A673 (cell line): ENCODE data around the gene NAALADL2. TPM values are rescaled to one million over a fixed set of nuclear protein-coding genes. Genes with fewer than 3 reads are reported as not detected.

Experiments used
- BruUV-seq: library from RNA; stranded (reverse); fragments of 400-500 nt; replicated peaks from 2 replicates; lab custom pipeline; 2021; lab: Mats Ljungman, UMichigan
- CTCF ChIA-PET: fragments of 300-600 bp; sonication (Branson Sonifier 250); formaldehyde crosslinking; loops from one replicate; lab custom pipeline; 2022; ENCODE audit warnings: antibody characterized with exemption; lab: Charles Lee
- POLR2A ChIA-PET: fragments of 300-600 bp; sonication (Branson Sonifier 250); formaldehyde crosslinking; loops from one replicate; lab custom pipeline; 2022; ENCODE audit warnings: antibody characterized with exemption; ENCODE audit not compliant: low non-redundant PET; lab: Charles Lee
- DNase-seq: peaks from one replicate; pipeline ENCODE4 v3.0.0-alpha.2; 2015; ENCODE audit warnings: low spot score
- H3K27ac ChIP-seq: fragments of 200-600 bp; sonication (generic); 2 replicates; pipeline ENCODE4 v1.5.1; 2016; ENCODE audit warnings: mixed run types, low read depth, mild to moderate bottlenecking, mixed read lengths, antibody characterized with exemption, low read length; ENCODE audit not compliant: poor library complexity, severe bottlenecking
- H3K27me3 ChIP-seq: fragments of 200-600 bp; sonication (generic); replicated peaks from 2 replicates; pipeline ENCODE4 v1.6.1; 2017; ENCODE audit warnings: mixed run types, low read depth, mild to moderate bottlenecking, mixed read lengths, antibody characterized with exemption, low read length; ENCODE audit not compliant: insufficient read depth, poor library complexity
- H3K36me3 ChIP-seq: fragments of 200-600 bp; sonication (generic); 2 replicates; pipeline ENCODE4 v1.6.1; 2016; ENCODE audit warnings: mixed run types, mild to moderate bottlenecking, mixed read lengths, antibody characterized with exemption, low read length; ENCODE audit not compliant: insufficient read depth, poor library complexity, severe bottlenecking
- H3K4me1 ChIP-seq: fragments of 200-600 bp; sonication (generic); 2 replicates; pipeline ENCODE4 v1.6.1; 2017; ENCODE audit warnings: mixed run types, mild to moderate bottlenecking, mixed read lengths, antibody characterized with exemption, low read length; ENCODE audit not compliant: insufficient read depth, poor library complexity, severe bottlenecking
- H3K4me3 ChIP-seq: fragments of 200-600 bp; sonication (generic); 2 replicates; pipeline ENCODE4 v1.5.1; 2016; ENCODE audit warnings: low read depth, mixed run types, mild to moderate bottlenecking, mixed read lengths, low read length; ENCODE audit not compliant: poor library complexity, severe bottlenecking
- H3K9me3 ChIP-seq: fragments of 200-600 bp; sonication (generic); 2 replicates; pipeline ENCODE4 v1.6.1; 2016; ENCODE audit warnings: mixed run types, low read depth, mild to moderate bottlenecking, mixed read lengths, antibody characterized with exemption, low read length; ENCODE audit not compliant: poor library complexity, severe bottlenecking
- CTCF ChIP-seq: fragments of 300-800, 200-600 bp; sonication (generic); conservative IDR thresholded peaks from 2 replicates; pipeline ENCODE4 v1.5.1; 2017; ENCODE audit warnings: low read depth, mild to moderate bottlenecking, antibody characterized with exemption, low read length, moderate library complexity, mixed read lengths
- EZH2 ChIP-seq: fragments of 200-600 bp; sonication (generic); IDR thresholded peaks from 2 replicates; pipeline ENCODE4 v1.6.1; 2017; ENCODE audit warnings: borderline replicate concordance, low read depth, mild to moderate bottlenecking, mixed read lengths, antibody characterized with exemption, low read length; ENCODE audit not compliant: poor library complexity, severe bottlenecking
- intact Hi-C: fragments of 100-400 bp; cut with micrococcal nuclease; formaldehyde crosslinking; loops from one replicate; pipeline ENCODE4 v1.10.0; 2022; ENCODE audit not compliant: unreplicated experiment
- total RNA-seq: library from RNA; stranded (reverse); gene quantifications from 2 replicates; pipeline ENCODE4 v1.2.3, GENCODE V29; 2021

Gene NAALADL2
- total RNA-seq, 1 experiment from 2014 or later = 0.64 TPM

- no TSS peak for BruUV-seq
- Histone ChIP-seq H3K36me3 (no peaks in the 10 kb centered on the region), H3K27ac (no peak overlapping the region), H3K4me1 (no peaks in the 10 kb centered on the region), H3K4me3 (no peak overlapping the region), H3K9me3 (no peaks in the 10 kb centered on the region), H3K27me3 (no peaks in the 10 kb centered on the region)
- ChIA-PET POLR2A (interaction anchor here (0.7 kb wide), 1 partner anchor 665 kb away, joined by 20 read pairs; no protein-coding TSS in a partner anchor), CTCF (no interaction called here)
- DNase-seq = no peak
- no peak for TF ChIP-seq CTCF
- TF ChIP-seq EZH2 = no peak
- intact Hi-C loops = no loop called here
Measured at GRCh38 chr3:175007306-175007705, 148.2 kb downstream of the NAALADL2 start.

DNA sequence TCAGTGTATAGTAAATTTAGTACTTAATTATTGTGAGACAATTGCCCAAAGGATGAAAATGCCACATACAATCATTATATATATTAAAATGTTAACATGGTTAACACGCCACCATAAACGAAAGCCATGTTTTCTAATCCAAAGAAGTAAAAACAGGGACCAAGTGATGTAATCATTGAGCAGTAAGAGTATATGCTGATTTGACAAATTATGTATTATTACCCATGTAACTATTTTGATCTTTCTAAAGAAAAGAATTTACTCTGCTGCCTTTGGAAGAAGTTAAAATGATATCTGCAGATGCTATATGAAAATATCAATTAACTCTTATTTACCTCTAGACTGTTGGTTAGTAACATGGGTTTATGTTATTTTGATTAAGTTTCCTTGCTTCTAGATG, 150.2 kb downstream of the NAALADL2 start:
- TF ChIP-seq CTCF (no peak), EZH2 (no peak)
- no peaks in the 10 kb centered on the region for H3K4me1 ChIP-seq
- CTCF ChIA-PET = no interaction called here
- intact Hi-C loops = no loop called here
- no peak for DNase-seq
- H3K4me3 ChIP-seq = no peak overlapping the region
- no TSS peak for BruUV-seq
- H3K36me3 ChIP-seq = no peaks in the 10 kb centered on the region
- no peaks in the 10 kb centered on the region for H3K9me3 ChIP-seq
- POLR2A ChIA-PET = no interaction called here
- no peak overlapping the region for H3K27ac ChIP-seq
- H3K27me3 ChIP-seq = no peaks in the 10 kb centered on the region

DNA sequence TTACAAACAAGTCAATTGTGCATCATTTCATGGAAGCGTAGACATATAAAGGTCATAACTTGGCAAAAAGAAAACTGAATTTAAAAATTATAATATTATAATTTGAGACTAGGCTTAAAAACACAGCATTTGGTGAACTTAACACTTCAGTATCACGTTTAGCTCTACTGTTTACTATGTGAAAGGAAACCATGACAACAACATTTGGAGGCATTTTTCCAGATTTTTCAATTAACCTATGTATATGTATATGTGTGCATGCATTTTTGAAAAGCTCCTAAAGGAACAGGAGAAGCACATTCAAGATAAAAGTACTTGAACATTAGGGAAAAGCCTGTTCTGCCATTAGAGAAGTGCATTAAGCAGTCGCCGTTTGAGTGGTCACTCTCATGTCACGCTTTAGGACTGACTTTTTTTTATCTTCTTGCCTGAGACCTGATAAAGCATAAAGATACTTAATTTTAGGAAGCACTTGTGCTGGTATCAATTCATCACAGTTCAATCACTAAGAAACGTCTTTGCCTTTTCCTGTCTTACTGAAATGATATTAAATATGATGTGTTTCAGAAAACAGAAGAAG, 156.0 kb downstream of the NAALADL2 start:
- H3K36me3 ChIP-seq = no peaks in the 10 kb centered on the region
- intact Hi-C loops = no loop called here
- POLR2A ChIA-PET = no interaction called here
- no peaks in the 10 kb centered on the region for H3K4me1 ChIP-seq
- BruUV-seq = no TSS peak
- no peak for DNase-seq
- H3K27ac ChIP-seq = no peak overlapping the region
- CTCF ChIA-PET = no interaction called here
- no peaks in the 10 kb centered on the region for H3K9me3 ChIP-seq
- no peaks in the 10 kb centered on the region for H3K27me3 ChIP-seq
- H3K4me3 ChIP-seq = no peak overlapping the region
- TF ChIP-seq EZH2 (no peak), CTCF (no peak)
